Measurements from ENCODE around the gene ZNRF4. TPM values are rescaled to one million over a fixed set of nuclear protein-coding genes. Genes with fewer than 3 reads are reported as not detected.

ZNRF4 gene
- total and polyA plus RNA-seq, 9 of the 15 experiments (the other 6 are each of a cell fraction or from before 2014, with no cell fraction given) = not detected

DNA sequence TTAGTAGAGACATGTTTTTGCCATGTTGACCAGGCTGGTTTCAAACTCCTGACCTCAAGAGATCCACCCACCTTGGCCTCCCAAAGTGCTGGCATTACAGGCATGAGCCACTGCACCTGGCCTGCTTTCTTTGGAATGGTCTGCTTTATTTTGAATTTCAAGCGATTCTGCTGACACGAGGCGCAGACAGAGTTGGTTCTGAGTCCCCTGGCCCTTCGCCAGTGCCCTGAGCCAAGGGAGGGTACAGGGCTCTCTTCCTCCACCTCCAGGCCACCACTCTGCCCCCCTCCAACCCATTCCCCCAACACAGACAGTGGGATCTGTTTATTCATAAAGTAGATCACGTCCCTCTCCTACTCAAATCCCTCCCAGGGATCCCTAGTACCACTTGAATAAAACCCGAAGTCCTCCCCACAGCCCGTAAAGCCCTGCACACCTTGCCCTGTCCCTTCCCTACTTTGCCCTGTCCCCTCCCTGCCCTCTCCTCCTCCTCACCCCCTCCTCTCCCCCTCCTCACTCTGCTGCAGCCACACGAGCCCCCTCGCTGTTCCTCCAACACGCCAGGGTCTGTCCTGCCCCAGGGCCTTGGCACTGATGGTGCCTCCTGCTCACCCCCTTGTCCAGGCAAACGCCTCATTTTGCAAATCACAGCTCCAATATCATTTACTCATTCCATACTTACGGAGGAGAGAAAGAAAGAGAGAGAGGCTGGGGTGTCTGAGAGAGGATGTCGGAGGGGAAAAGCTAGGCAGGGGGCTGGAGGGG is 22.4 kb downstream of the ZNRF4 start:
- no peak overlapping the region for H3K4me3 ChIP-seq
- H3K9me1 ChIP-seq (ENCODE audit: control insufficient read depth, insufficient read depth, low read length) = no peaks in the 10 kb centered on the region
- CTCF ChIA-PET (ENCODE audit: low intra/inter-chr PET ratio) = interaction anchor here (0.6 kb wide), 1 partner anchor 247 kb away, joined by 3 read pairs; no protein-coding TSS in a partner anchor
- H3K27me3 ChIP-seq (ENCODE audit: control insufficient read depth in 2 of 2, insufficient read depth in 2 of 2, low read length in 2 of 2) = peaks cover 2 to 23% of the 10 kb centered on the region in 2 experiments; a peak in 4 of 5 replicates
- no peaks in the 10 kb centered on the region for H3K36me3 ChIP-seq (ENCODE audit: control insufficient read depth, insufficient read depth, low read length)
- no peak overlapping the region for H3K4me2 ChIP-seq (ENCODE audit: insufficient read depth, low read length)
- no peak for FAIRE-seq
- DNase-seq (ENCODE audit: extremely low read depth in 1 of 4, low spot score in 3 of 4) = no peak
- no peak overlapping the region for H3K9ac ChIP-seq (ENCODE audit: insufficient read depth in 1 of 2, low read depth in 2 of 2, low read length in 2 of 2)
- no peak overlapping the region for H3K27ac ChIP-seq (ENCODE audit: extremely low read depth, low read depth, low read length)
- intact Hi-C loops (cut with micrococcal nuclease) = no loop called here
- no peaks in the 10 kb centered on the region for H3K79me2 ChIP-seq (ENCODE audit: control insufficient read depth, insufficient read depth, low read length)
- WGBS (ENCODE audit: insufficient coverage, low coverage, missing lambda C conversion rate) = 13% methylated on average over 4 of the region's 13 CpGs
- in situ Hi-C loops (cut with MboI) = no loop called here
- H2AFZ ChIP-seq (ENCODE audit: low read depth, low read length) = no peak overlapping the region
- TF ChIP-seq, protein P1, sequence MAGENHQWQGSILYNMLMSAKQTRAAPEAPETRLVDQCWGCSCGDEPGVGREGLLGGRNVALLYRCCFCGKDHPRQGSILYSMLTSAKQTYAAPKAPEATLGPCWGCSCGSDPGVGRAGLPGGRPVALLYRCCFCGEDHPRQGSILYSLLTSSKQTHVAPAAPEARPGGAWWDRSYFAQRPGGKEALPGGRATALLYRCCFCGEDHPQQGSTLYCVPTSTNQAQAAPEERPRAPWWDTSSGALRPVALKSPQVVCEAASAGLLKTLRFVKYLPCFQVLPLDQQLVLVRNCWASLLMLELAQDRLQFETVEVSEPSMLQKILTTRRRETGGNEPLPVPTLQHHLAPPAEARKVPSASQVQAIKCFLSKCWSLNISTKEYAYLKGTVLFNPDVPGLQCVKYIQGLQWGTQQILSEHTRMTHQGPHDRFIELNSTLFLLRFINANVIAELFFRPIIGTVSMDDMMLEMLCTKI (IDR thresholded peaks at IDR 0.05; ENCODE audit: partially characterized antibody) = no peak
- POLR2A ChIA-PET = no interaction called here
- H3K4me1 ChIP-seq (replicated peaks in 1 of 2; ENCODE audit: control insufficient read depth in 2 of 2, insufficient read depth in 2 of 2, low read length in 2 of 2) = no peaks in the 10 kb centered on the region; a peak in 1 of 5 replicates
- H3K9me3 ChIP-seq (replicated peaks; ENCODE audit: control insufficient read depth, insufficient read depth, low read depth, low read length) = 0 out of 2 replicates have a peak, but pooled peaks cover 3% of the 10 kb centered on the region
- no TSS peak for BruUV-seq (replicated peaks)
- no peaks in the 10 kb centered on the region for H4K20me1 ChIP-seq (replicated peaks; ENCODE audit: control insufficient read depth, insufficient read depth, low read length)
- ATAC-seq = no peak
